ENCODE results near the gene CSNK1G2. TPM values are rescaled to one million over a fixed set of nuclear protein-coding genes. Genes with fewer than 3 reads are reported as not detected.

Gene CSNK1G2
- total and polyA plus RNA-seq, 2 experiments from 2014 or later: 39.6 to 147 TPM

DNA sequence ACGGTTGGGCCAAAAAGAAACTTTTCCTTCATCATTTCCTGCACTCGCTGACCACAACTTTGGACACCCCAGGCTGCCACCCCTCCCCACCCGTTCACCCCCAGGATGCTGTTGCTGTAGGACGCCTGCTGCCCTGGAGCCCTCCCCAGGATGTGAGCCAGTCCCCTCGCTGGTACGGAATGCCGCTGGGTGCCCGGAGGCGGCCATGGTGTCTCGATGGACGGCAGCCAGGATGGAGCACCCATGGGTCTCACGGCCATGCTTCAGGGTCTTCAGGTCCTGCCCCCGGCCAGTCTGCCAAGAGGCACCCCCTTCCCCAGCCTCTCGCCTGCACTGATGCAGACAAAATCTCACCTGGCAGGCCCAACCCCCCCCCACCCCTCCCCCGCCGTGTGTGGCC is 15.4 kb upstream of the CSNK1G2 start:
- peaks cover 6% of the 10 kb centered on the region; the same call in 1 of the 3 replicates for H3K4me1 Mint-ChIP-seq
- H3K27ac Mint-ChIP-seq: no peak overlapping the region; the same call in 1 of the 2 replicates
- no peak overlapping the region for H3K4me2 ChIP-seq
- H3K36me3 Mint-ChIP-seq (ENCODE audit: low read depth): peaks cover 38% of the 10 kb centered on the region; the same call in 2 of the 3 replicates
- peaks cover 20% of the 10 kb centered on the region for H3K27me3 Mint-ChIP-seq (ENCODE audit: insufficient read depth, low read depth, poor library complexity)
- no peak for DNase-seq (ENCODE audit: low spot score)
- no peaks in the 10 kb centered on the region for H3K79me2 ChIP-seq (replicated peaks; ENCODE audit: insufficient read depth)
- H3K4me1 ChIP-seq (ENCODE audit: insufficient read depth): peaks cover 5% of the 10 kb centered on the region; the same call in 1 of the 2 replicates
- H3F3A ChIP-seq (replicated peaks; ENCODE audit: low read depth): no peaks in the 10 kb centered on the region
- H3K9me3 Mint-ChIP-seq: 0 out of 3 replicates have a peak, but pooled peaks cover 2% of the 10 kb centered on the region
- no peak overlapping the region for H2AFZ ChIP-seq
- H3K4me3 Mint-ChIP-seq: no peak overlapping the region
- ATAC-seq: no peak
- H3K9me2 ChIP-seq (ENCODE audit: insufficient read depth): no peaks in the 10 kb centered on the region
- H3K27ac ChIP-seq (ENCODE audit: low read depth): no peak overlapping the region
- no peaks in the 10 kb centered on the region for H3K27me3 ChIP-seq (ENCODE audit: insufficient read depth)
- H4K20me1 ChIP-seq (replicated peaks; ENCODE audit: insufficient read depth): no peaks in the 10 kb centered on the region
- H3K4me3 ChIP-seq: no peak overlapping the region
- H3K36me3 ChIP-seq (ENCODE audit: insufficient read depth): no peaks in the 10 kb centered on the region
- no peak for TF ChIP-seq NANOG (IDR thresholded peaks at IDR 0.05; ENCODE audit: borderline replicate concordance)
- no peak for TF ChIP-seq JUNB (IDR thresholded peaks at IDR 0.05; ENCODE audit: unreplicated experiment)
- TF ChIP-seq EZH2phosphoT487 (IDR thresholded peaks at IDR 0.05; ENCODE audit: unreplicated experiment): no peak
- TF ChIP-seq, protein P1, sequence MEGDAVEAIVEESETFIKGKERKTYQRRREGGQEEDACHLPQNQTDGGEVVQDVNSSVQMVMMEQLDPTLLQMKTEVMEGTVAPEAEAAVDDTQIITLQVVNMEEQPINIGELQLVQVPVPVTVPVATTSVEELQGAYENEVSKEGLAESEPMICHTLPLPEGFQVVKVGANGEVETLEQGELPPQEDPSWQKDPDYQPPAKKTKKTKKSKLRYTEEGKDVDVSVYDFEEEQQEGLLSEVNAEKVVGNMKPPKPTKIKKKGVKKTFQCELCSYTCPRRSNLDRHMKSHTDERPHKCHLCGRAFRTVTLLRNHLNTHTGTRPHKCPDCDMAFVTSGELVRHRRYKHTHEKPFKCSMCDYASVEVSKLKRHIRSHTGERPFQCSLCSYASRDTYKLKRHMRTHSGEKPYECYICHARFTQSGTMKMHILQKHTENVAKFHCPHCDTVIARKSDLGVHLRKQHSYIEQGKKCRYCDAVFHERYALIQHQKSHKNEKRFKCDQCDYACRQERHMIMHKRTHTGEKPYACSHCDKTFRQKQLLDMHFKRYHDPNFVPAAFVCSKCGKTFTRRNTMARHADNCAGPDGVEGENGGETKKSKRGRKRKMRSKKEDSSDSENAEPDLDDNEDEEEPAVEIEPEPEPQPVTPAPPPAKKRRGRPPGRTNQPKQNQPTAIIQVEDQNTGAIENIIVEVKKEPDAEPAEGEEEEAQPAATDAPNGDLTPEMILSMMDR (conservative IDR thresholded peaks at IDR 0.05; ENCODE audit: low read depth in 2 of 2): no peak
- TF ChIP-seq, protein P2, sequence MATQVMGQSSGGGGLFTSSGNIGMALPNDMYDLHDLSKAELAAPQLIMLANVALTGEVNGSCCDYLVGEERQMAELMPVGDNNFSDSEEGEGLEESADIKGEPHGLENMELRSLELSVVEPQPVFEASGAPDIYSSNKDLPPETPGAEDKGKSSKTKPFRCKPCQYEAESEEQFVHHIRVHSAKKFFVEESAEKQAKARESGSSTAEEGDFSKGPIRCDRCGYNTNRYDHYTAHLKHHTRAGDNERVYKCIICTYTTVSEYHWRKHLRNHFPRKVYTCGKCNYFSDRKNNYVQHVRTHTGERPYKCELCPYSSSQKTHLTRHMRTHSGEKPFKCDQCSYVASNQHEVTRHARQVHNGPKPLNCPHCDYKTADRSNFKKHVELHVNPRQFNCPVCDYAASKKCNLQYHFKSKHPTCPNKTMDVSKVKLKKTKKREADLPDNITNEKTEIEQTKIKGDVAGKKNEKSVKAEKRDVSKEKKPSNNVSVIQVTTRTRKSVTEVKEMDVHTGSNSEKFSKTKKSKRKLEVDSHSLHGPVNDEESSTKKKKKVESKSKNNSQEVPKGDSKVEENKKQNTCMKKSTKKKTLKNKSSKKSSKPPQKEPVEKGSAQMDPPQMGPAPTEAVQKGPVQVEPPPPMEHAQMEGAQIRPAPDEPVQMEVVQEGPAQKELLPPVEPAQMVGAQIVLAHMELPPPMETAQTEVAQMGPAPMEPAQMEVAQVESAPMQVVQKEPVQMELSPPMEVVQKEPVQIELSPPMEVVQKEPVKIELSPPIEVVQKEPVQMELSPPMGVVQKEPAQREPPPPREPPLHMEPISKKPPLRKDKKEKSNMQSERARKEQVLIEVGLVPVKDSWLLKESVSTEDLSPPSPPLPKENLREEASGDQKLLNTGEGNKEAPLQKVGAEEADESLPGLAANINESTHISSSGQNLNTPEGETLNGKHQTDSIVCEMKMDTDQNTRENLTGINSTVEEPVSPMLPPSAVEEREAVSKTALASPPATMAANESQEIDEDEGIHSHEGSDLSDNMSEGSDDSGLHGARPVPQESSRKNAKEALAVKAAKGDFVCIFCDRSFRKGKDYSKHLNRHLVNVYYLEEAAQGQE (IDR thresholded peaks at IDR 0.05; ENCODE audit: unreplicated experiment): no peak
- no peak for TF ChIP-seq ZNF114 (CRISPR knock-in tag; IDR thresholded peaks at IDR 0.05)
- TF ChIP-seq CREB1 (CRISPR knock-in tag; IDR thresholded peaks at IDR 0.05; ENCODE audit: low read depth): no peak
- TF ChIP-seq POLR2AphosphoS5 (IDR thresholded peaks at IDR 0.05; ENCODE audit: low read depth): no peak
- TF ChIP-seq, protein P3, sequence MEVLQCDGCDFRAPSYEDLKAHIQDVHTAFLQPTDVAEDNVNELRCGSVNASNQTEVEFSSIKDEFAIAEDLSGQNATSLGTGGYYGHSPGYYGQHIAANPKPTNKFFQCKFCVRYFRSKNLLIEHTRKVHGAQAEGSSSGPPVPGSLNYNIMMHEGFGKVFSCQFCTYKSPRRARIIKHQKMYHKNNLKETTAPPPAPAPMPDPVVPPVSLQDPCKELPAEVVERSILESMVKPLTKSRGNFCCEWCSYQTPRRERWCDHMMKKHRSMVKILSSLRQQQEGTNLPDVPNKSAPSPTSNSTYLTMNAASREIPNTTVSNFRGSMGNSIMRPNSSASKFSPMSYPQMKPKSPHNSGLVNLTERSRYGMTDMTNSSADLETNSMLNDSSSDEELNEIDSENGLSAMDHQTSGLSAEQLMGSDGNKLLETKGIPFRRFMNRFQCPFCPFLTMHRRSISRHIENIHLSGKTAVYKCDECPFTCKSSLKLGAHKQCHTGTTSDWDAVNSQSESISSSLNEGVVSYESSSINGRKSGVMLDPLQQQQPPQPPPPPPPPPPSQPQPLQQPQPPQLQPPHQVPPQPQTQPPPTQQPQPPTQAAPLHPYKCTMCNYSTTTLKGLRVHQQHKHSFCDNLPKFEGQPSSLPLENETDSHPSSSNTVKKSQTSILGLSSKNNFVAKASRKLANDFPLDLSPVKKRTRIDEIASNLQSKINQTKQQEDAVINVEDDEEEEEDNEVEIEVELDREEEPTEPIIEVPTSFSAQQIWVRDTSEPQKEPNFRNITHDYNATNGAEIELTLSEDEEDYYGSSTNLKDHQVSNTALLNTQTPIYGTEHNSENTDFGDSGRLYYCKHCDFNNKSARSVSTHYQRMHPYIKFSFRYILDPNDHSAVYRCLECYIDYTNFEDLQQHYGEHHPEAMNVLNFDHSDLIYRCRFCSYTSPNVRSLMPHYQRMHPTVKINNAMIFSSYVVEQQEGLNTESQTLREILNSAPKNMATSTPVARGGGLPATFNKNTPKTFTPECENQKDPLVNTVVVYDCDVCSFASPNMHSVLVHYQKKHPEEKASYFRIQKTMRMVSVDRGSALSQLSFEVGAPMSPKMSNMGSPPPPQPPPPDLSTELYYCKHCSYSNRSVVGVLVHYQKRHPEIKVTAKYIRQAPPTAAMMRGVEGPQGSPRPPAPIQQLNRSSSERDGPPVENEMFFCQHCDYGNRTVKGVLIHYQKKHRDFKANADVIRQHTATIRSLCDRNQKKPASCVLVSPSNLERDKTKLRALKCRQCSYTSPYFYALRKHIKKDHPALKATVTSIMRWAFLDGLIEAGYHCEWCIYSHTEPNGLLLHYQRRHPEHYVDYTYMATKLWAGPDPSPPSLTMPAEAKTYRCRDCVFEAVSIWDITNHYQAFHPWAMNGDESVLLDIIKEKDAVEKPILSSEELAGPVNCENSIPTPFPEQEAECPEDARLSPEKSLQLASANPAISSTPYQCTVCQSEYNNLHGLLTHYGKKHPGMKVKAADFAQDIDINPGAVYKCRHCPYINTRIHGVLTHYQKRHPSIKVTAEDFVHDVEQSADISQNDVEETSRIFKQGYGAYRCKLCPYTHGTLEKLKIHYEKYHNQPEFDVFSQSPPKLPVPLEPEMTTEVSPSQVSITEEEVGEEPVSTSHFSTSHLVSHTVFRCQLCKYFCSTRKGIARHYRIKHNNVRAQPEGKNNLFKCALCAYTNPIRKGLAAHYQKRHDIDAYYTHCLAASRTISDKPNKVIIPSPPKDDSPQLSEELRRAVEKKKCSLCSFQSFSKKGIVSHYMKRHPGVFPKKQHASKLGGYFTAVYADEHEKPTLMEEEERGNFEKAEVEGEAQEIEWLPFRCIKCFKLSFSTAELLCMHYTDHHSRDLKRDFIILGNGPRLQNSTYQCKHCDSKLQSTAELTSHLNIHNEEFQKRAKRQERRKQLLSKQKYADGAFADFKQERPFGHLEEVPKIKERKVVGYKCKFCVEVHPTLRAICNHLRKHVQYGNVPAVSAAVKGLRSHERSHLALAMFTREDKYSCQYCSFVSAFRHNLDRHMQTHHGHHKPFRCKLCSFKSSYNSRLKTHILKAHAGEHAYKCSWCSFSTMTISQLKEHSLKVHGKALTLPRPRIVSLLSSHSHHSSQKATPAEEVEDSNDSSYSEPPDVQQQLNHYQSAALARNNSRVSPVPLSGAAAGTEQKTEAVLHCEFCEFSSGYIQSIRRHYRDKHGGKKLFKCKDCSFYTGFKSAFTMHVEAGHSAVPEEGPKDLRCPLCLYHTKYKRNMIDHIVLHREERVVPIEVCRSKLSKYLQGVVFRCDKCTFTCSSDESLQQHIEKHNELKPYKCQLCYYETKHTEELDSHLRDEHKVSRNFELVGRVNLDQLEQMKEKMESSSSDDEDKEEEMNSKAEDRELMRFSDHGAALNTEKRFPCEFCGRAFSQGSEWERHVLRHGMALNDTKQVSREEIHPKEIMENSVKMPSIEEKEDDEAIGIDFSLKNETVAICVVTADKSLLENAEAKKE (CRISPR knock-in tag; IDR thresholded peaks at IDR 0.05): no peak
- TF ChIP-seq, protein P4, sequence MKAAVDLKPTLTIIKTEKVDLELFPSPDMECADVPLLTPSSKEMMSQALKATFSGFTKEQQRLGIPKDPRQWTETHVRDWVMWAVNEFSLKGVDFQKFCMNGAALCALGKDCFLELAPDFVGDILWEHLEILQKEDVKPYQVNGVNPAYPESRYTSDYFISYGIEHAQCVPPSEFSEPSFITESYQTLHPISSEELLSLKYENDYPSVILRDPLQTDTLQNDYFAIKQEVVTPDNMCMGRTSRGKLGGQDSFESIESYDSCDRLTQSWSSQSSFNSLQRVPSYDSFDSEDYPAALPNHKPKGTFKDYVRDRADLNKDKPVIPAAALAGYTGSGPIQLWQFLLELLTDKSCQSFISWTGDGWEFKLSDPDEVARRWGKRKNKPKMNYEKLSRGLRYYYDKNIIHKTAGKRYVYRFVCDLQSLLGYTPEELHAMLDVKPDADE (IDR thresholded peaks at IDR 0.05): no peak
- no peak for TF ChIP-seq EZH2 (IDR thresholded peaks at IDR 0.05; ENCODE audit: low read depth, unreplicated experiment)
- TF ChIP-seq ZNF331 (CRISPR knock-in tag; IDR thresholded peaks at IDR 0.05; ENCODE audit: low read depth): no peak
- no peak for TF ChIP-seq STAT1 (IDR thresholded peaks at IDR 0.05; ENCODE audit: unreplicated experiment)

Data from GM23338 (cell line).